T-cell (primary cell): ENCODE measurements around the gene PLEKHM3. TPM values are rescaled to one million over a fixed set of nuclear protein-coding genes. Genes with fewer than 3 reads are reported as not detected.

Experiments used
- ATAC-seq, 4 experiments: fragments of 200-7000 bp in 3 of 4; fragments of 150-1000 bp in 1 of 4; cut with Tn5 transposase; replicated peaks in 1 of 4; 1 replicate in 3 of 4; 2 replicates in 1 of 4; pipeline ENCODE4 v1.10.0; 2021; ENCODE audit warnings: moderate library complexity in 3 of 4, mild to moderate bottlenecking in 2 of 4, moderate number of reproducible peaks in 1 of 4
- CTCF ChIA-PET, 2 donors: fragments of 300-600 bp; sonication (Branson Sonifier 250); formaldehyde crosslinking; loops; one replicate each; lab custom pipeline; 2022; ENCODE audit warnings: antibody characterized with exemption in 2 of 2; lab: Charles Lee
- POLR2A ChIA-PET, 2 donors: fragments of 300-600 bp; sonication (Branson Sonifier 250); formaldehyde crosslinking; loops; one replicate each; lab custom pipeline; 2022; ENCODE audit warnings: antibody characterized with exemption in 2 of 2; lab: Charles Lee
- DNase-seq, 35 experiments: peaks; one replicate each; pipeline versions ENCODE4 v3.0.0 to v3.0.0-alpha.2; 2013 to 2023
- H3K27ac ChIP-seq: one replicate; pipeline ENCODE4 v1.5.1; 2013; ENCODE audit warnings: low read length
- H3K27me3 ChIP-seq, 2 experiments: replicated peaks in 1 of 2; 1 replicate in 1 of 2; 2 replicates in 1 of 2; pipeline versions ENCODE4 v1.6.1 to v1.7.0; 2013; ENCODE audit warnings: low read length in 1 of 2, mixed read lengths in 1 of 2; ENCODE audit not compliant: control insufficient read depth in 2 of 2, insufficient read depth in 2 of 2; ENCODE audit errors: extremely low read depth in 1 of 2
- H3K36me3 ChIP-seq, 2 donors: 1 replicate in 1 of 2; 2 replicates in 1 of 2; pipeline versions ENCODE4 v1.6.1 to v1.7.0; 2013; ENCODE audit warnings: low read length in 1 of 2; ENCODE audit not compliant: control insufficient read depth in 2 of 2, insufficient read depth in 1 of 2; ENCODE audit errors: extremely low read depth in 1 of 2
- H3K4me1 ChIP-seq, 2 experiments: 1 replicate in 1 of 2; 2 replicates in 1 of 2; pipeline versions ENCODE4 v1.6.1 to v1.7.0; 2013; ENCODE audit warnings: low read length in 2 of 2, mixed read lengths in 1 of 2; ENCODE audit not compliant: insufficient read depth in 2 of 2, control insufficient read depth in 1 of 2; ENCODE audit errors: extremely low read depth in 1 of 2
- H3K4me3 ChIP-seq, 2 donors: 1 replicate in 1 of 2; 2 replicates in 1 of 2; pipeline versions ENCODE4 v1.5.1 to v1.7.0; 2013; ENCODE audit warnings: mild to moderate bottlenecking in 2 of 2, low read length in 1 of 2, moderate library complexity in 1 of 2; ENCODE audit not compliant: control insufficient read depth in 1 of 2; ENCODE audit errors: extremely low read depth in 1 of 2
- H3K9me3 ChIP-seq: 2 replicates; pipeline ENCODE4 v1.7.0; 2013
- H3K27ac Mint-ChIP-seq, 2 donors: one replicate each; pipeline ENCODE4 v1.8.0; 2020 to 2021; ENCODE audit warnings: mild to moderate bottlenecking in 2 of 2, mixed read lengths in 2 of 2
- H3K27me3 Mint-ChIP-seq, 2 donors: one replicate each; pipeline ENCODE4 v1.8.0; 2021 to 2022; ENCODE audit warnings: mixed read lengths in 2 of 2
- H3K36me3 Mint-ChIP-seq: one replicate; pipeline ENCODE4 v1.8.0; 2021; ENCODE audit warnings: mixed read lengths
- H3K4me1 Mint-ChIP-seq, 3 donors: one replicate each; pipeline ENCODE4 v1.8.0; 2020 to 2022; ENCODE audit warnings: mixed read lengths in 3 of 3, mild to moderate bottlenecking in 1 of 3
- H3K4me3 Mint-ChIP-seq, 3 donors: one replicate each; pipeline ENCODE4 v1.8.0; 2020 to 2022; ENCODE audit warnings: mild to moderate bottlenecking in 3 of 3, mixed read lengths in 3 of 3, moderate library complexity in 3 of 3
- H3K9me3 Mint-ChIP-seq, 3 donors: one replicate each; pipeline ENCODE4 v1.8.0; 2020 to 2022; ENCODE audit warnings: mixed read lengths in 3 of 3
- WGBS: methylation state at CpG from one replicate; pipeline ENCODE4 v1.1.5; 2013; ENCODE audit warnings: missing lambda C conversion rate; ENCODE audit not compliant: insufficient coverage; 5-methylcytosine and 5-hydroxymethylcytosine counted together
- total RNA-seq, 35 experiments: library from RNA in 6 of 35; stranded (reverse) in 6 of 35; fragments of 120-200 nt in 1 of 35; gene quantifications; one replicate each; pipeline versions ENCODE4 v1.2.1 to v1.2.4 and lab custom pipeline; 2013 to 2026

PLEKHM3 gene
- total RNA-seq, 5 donors from 2014 or later (not counting 1 experiment from before 2014, with no cell fraction given), result 12.3 to 18.1 (median 13.9) TPM

DNA sequence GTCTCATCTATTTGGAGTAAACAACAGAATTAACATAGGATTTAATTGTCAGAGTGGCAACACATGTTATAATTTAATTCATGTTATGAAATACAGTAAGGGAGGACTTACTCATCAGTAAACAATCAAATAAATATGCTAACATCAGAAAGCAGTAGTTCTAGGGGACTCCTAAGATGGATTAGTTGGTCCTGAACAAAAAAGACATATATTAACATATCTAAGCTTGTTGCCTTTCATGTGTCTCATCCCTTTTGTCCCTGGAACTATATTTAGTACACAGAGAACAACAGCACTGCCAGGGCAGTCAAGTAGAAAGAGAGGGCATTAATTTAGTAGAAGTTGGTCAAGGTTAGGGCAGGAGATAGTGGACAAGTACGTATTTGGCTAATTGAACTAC lies 137.8 kb downstream of the PLEKHM3 start:
- no peak overlapping the region for H3K4me3 Mint-ChIP-seq
- no peaks in the 10 kb centered on the region for H3K4me1 Mint-ChIP-seq
- H3K27ac ChIP-seq, result no peak overlapping the region
- H3K36me3 ChIP-seq, result no peaks in the 10 kb centered on the region
- H3K9me3 ChIP-seq, result no peaks in the 10 kb centered on the region
- ATAC-seq, result no peak
- ChIA-PET CTCF (no interaction called here), POLR2A (no interaction called here)
- no peaks in the 10 kb centered on the region for H3K4me1 ChIP-seq
- peaks cover 0 to 3% (median 0%) of the 10 kb centered on the region in 3 donors for H3K9me3 Mint-ChIP-seq
- H3K4me3 ChIP-seq, result no peak overlapping the region
- H3K27ac Mint-ChIP-seq, result no peak overlapping the region
- H3K27me3 Mint-ChIP-seq, result no peaks in the 10 kb centered on the region
- H3K27me3 ChIP-seq, result no peaks in the 10 kb centered on the region
- WGBS, result no CpG with 5 or more reads among the region's 1 CpG
- peaks cover 17% of the 10 kb centered on the region for H3K36me3 Mint-ChIP-seq
- no peak for DNase-seq

DNA sequence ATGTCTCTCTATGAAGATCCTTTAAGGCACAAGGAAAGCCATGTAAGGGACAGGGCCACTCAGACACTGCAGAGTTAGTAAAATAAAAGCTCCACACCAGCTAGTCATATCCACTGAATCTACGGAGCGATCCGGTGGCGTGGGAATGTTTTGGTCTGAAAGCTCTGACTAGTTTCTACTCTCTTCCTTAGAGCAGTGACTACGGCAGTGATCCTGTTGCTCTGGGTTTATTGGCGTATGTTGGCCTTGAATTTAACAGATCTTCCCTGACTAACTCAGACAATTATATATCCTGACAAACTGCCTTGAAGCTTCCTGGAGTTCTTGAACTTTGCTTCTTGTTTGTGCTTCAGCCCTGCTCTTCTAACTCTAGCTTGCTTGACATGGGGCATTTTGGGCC lies 140.3 kb downstream of the PLEKHM3 start:
- POLR2A ChIA-PET, result no interaction called here
- Mint-ChIP-seq H3K27ac (no peak overlapping the region), H3K36me3 (peaks cover 13% of the 10 kb centered on the region), H3K9me3 (peaks cover 0 to 3% (median 0%) of the 10 kb centered on the region in 3 donors), H3K4me3 (no peak overlapping the region), H3K27me3 (no peaks in the 10 kb centered on the region), H3K4me1 (no peaks in the 10 kb centered on the region)
- Histone ChIP-seq H3K36me3 (peaks cover 0 to 4% of the 10 kb centered on the region in 2 donors), H3K27ac (no peak overlapping the region), H3K4me3 (no peak overlapping the region), H3K4me1 (no peaks in the 10 kb centered on the region), H3K9me3 (no peaks in the 10 kb centered on the region), H3K27me3 (no peaks in the 10 kb centered on the region)
- ATAC-seq, result no peak
- DNase-seq, result no peak
- 100% methylated on average over 5 of the region's 6 CpGs for WGBS
- CTCF ChIA-PET, result interaction anchor here in 1 of 2 donors (0.6 kb wide), 1 partner anchor 1193 kb away, joined by 5 read pairs; no protein-coding TSS in a partner anchor

DNA sequence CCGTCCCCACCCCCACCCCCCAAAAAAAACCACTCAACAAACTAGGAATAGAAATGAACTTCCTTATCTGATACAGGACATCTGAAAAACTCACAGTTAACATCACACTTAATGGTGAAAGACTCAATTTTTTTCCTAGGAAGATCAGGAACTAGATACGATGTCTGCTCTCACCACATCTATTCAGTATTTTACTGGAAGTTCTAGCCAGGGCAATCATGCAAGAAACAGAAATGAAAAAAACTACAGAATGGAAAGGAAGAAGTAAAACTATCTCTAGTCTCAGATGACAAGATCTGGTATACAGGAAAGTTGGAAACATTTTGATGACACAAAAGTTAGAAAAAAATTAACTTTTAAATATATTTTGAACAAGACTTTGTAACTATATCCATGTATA lies 141.2 kb downstream of the PLEKHM3 start:
- no peak overlapping the region for H3K4me3 ChIP-seq
- ChIA-PET POLR2A (no interaction called here), CTCF (no interaction called here)
- Mint-ChIP-seq H3K4me3 (no peak overlapping the region), H3K27ac (no peak overlapping the region), H3K27me3 (no peaks in the 10 kb centered on the region), H3K36me3 (peaks cover 14% of the 10 kb centered on the region), H3K4me1 (no peaks in the 10 kb centered on the region), H3K9me3 (peaks cover 0 to 3% (median 0%) of the 10 kb centered on the region in 3 donors)
- no peak for ATAC-seq
- DNase-seq, result no peak
- no peaks in the 10 kb centered on the region for H3K4me1 ChIP-seq
- H3K9me3 ChIP-seq, result no peaks in the 10 kb centered on the region
- WGBS, result 100% methylated on average over 1 of the region's 2 CpGs
- no peak overlapping the region for H3K27ac ChIP-seq
- H3K27me3 ChIP-seq, result no peaks in the 10 kb centered on the region
- peaks cover 0 to 4% of the 10 kb centered on the region in 2 donors for H3K36me3 ChIP-seq

DNA sequence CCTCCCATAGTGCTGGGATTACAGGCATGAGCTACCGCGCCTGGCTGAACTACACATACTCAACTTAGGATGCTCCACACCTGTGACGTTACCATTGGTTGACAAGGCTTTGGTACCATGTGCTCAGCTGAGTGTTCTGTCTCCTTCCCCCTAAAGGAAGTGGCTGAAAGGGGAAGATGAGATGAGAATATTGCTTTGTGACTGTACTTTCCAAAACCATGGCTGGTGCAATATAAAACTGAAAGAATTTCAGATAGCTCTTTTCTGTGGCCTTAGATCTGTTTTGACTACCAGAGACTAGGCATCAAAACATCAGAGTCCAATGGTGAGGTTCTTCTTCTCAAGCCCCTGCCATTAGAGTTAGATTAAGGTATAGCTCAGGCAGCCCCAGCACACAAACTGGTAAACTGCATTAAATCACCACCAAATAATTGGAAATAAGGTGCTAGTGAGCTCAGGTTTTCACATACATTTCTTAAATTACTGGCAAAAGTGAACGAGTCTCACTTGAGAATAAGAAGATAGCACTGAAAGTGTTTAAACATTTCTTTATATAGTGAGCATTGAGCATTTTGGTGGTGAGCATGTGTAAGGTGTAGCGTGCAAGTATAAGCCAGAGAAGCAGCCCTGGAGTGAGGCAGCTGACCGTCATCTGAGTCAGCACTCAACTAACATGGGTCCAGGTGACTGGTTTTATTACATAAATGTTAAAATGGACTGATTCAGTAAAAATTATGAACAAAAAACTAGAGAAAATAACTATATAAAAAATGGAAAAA lies 142.1 kb downstream of the PLEKHM3 start:
- Mint-ChIP-seq H3K9me3 (peaks cover 0 to 3% (median 0%) of the 10 kb centered on the region in 3 donors), H3K4me3 (no peak overlapping the region), H3K4me1 (no peaks in the 10 kb centered on the region), H3K36me3 (peaks cover 19% of the 10 kb centered on the region), H3K27ac (no peak overlapping the region), H3K27me3 (no peaks in the 10 kb centered on the region)
- ChIA-PET CTCF (interaction anchor here in 1 of 2 donors (0.6 kb wide), 1 partner anchor 93 kb away, joined by 4 read pairs; no protein-coding TSS in a partner anchor), POLR2A (no interaction called here)
- DNase-seq (no peak), ATAC-seq (no peak)
- no peaks in the 10 kb centered on the region for H3K27me3 ChIP-seq
- no peaks in the 10 kb centered on the region for H3K4me1 ChIP-seq
- peaks cover 0 to 4% of the 10 kb centered on the region in 2 donors for H3K36me3 ChIP-seq
- no CpG with 5 or more reads among the region's 6 CpGs for WGBS
- no peaks in the 10 kb centered on the region for H3K9me3 ChIP-seq
- no peak overlapping the region for H3K4me3 ChIP-seq
- H3K27ac ChIP-seq, result no peak overlapping the region

DNA sequence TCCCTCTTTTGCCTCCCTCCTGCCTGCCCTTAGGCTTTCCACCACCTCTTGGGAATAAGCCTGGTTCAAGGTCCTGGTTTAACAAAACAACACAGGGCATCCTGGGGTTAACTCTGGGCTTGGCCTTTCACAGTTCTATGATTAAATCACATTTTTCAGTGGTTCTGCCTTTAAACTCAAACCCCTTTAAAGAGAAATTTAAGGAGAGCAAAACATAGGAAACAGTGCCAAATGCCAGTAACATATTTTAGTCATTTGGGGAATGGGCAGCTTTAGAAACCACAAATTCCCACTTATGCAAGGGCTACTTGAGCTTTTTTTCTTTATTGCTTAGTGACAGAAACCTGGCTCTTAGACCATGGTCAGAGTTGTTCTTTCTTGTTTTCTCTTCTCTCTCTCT lies 143.4 kb downstream of the PLEKHM3 start:
- no peaks in the 10 kb centered on the region for H3K27me3 Mint-ChIP-seq
- Histone ChIP-seq H3K27me3 (no peaks in the 10 kb centered on the region), H3K9me3 (no peaks in the 10 kb centered on the region), H3K27ac (no peak overlapping the region), H3K36me3 (peaks cover 2 to 4% of the 10 kb centered on the region in 2 donors), H3K4me1 (no peaks in the 10 kb centered on the region), H3K4me3 (no peak overlapping the region)
- ATAC-seq (no peak), DNase-seq (no peak)
- no peaks in the 10 kb centered on the region for H3K4me1 Mint-ChIP-seq
- CTCF ChIA-PET, result no interaction called here
- peaks cover 0 to 3% (median 0%) of the 10 kb centered on the region in 3 donors for H3K9me3 Mint-ChIP-seq
- POLR2A ChIA-PET, result interaction anchor here in 1 of 2 donors (0.6 kb wide), 1 partner anchor 923 kb away, joined by 12 read pairs; no protein-coding TSS in a partner anchor
- peaks cover 19% of the 10 kb centered on the region for H3K36me3 Mint-ChIP-seq
- no peak overlapping the region for H3K4me3 Mint-ChIP-seq
- no peak overlapping the region for H3K27ac Mint-ChIP-seq

DNA sequence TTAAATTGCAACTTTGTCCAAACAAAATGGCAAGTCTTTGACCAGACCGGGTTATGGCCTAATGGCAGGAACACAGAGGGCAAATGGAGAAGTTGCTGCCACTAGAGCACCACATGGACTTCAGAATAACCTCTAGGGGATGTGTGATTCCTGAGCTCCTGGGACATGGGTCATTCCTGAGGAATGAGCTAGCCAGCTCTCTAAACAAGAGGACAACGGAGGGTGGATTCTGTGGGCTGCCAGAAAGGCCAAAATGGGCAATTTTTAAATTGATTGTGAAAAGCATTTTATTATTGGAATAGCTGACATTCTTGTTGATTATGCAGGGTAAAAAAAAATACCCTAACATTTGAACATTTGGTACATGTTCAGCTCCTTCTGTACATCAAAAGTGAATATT lies 145.8 kb downstream of the PLEKHM3 start:
- CTCF ChIA-PET, result no interaction called here
- Mint-ChIP-seq H3K27ac (no peak overlapping the region), H3K4me3 (no peak overlapping the region), H3K9me3 (peaks cover 0 to 3% (median 0%) of the 10 kb centered on the region in 3 donors), H3K36me3 (peaks cover 30% of the 10 kb centered on the region), H3K27me3 (no peaks in the 10 kb centered on the region), H3K4me1 (no peaks in the 10 kb centered on the region)
- Histone ChIP-seq H3K9me3 (no peaks in the 10 kb centered on the region), H3K27me3 (no peaks in the 10 kb centered on the region), H3K4me1 (no peaks in the 10 kb centered on the region), H3K36me3 (peaks cover 2 to 4% of the 10 kb centered on the region in 2 donors), H3K27ac (no peak overlapping the region), H3K4me3 (no peak overlapping the region)
- ATAC-seq, result no peak
- no peak for DNase-seq
- 60% methylated on average over 1 of the region's 2 CpGs for WGBS
- POLR2A ChIA-PET, result no interaction called here
